Transverse colon (tissue), 4 donors: Measurements from ENCODE around the gene ATE1. TPM values are rescaled to one million over a fixed set of nuclear protein-coding genes. Genes with fewer than 3 reads are reported as not detected.

ENCODE experiments used
- DNase-seq: peaks from one replicate; pipeline ENCODE4 v3.0.0-alpha.2; 2019
- H3K27ac ChIP-seq, 4 donors: fragments of 200-600 bp; sonication (generic); 2 replicates each; pipeline ENCODE4 v1.5.1; 2016 to 2018; ENCODE audit warnings: inconsistent platforms in 4 of 4
- H3K27me3 ChIP-seq: fragments of 200-600 bp; sonication (generic); 2 replicates; pipeline ENCODE4 v1.5.1; 2017; ENCODE audit warnings: inconsistent platforms
- H3K36me3 ChIP-seq, 4 donors: fragments of 200-600 bp; sonication (generic); 2 replicates each; pipeline ENCODE4 v1.5.1; 2017 to 2019; ENCODE audit warnings: inconsistent platforms in 4 of 4
- H3K4me1 ChIP-seq, 4 donors: fragments of 200-600 bp; sonication (generic); 2 replicates each; pipeline ENCODE4 v1.5.1; 2017 to 2020; ENCODE audit warnings: inconsistent platforms in 4 of 4
- H3K4me3 ChIP-seq, 4 donors: fragments of 200-600 bp; sonication (generic); 1 replicate in 1 of 4; 2 replicates in 3 of 4; pipeline versions ENCODE4 v1.5.1 to v1.6.1; 2017 to 2019; ENCODE audit warnings: inconsistent platforms in 4 of 4
- H3K9me3 ChIP-seq, 2 donors: fragments of 200-600 bp; sonication (generic); 2 replicates each; pipeline ENCODE4 v1.5.1; 2017 to 2019; ENCODE audit warnings: inconsistent platforms in 2 of 2
- CTCF ChIP-seq, 5 experiments: fragments of 200-600 bp in 3 of 5; fragments of 450-650 bp in 2 of 5; sonication (generic) in 3 of 5; IDR thresholded peaks; 1 replicate in 2 of 5; 2 replicates in 3 of 5; pipeline ENCODE4 v1.5.1; 2016 to 2017; ENCODE audit warnings: antibody characterized with exemption in 5 of 5, inconsistent platforms in 3 of 5, mild to moderate bottlenecking in 2 of 5, moderate library complexity in 1 of 5
- EP300 ChIP-seq: sonication (generic); formaldehyde crosslinking; IDR thresholded peaks from one replicate; pipeline ENCODE4 v1.6.1; 2017; ENCODE audit warnings: antibody characterized with exemption, low read depth
- POLR2A ChIP-seq: fragments of 450-650 bp; IDR thresholded peaks from one replicate; pipeline ENCODE4 v1.6.1; 2016; ENCODE audit warnings: antibody characterized with exemption, mild to moderate bottlenecking, moderate library complexity
- POLR2AphosphoS5 ChIP-seq, 3 donors: sonication (generic); formaldehyde crosslinking; IDR thresholded peaks; one replicate each; pipeline ENCODE4 v1.6.1; 2016; ENCODE audit warnings: antibody characterized with exemption in 3 of 3
- WGBS, 2 donors: methylation state at CpG; one replicate each; pipeline ENCODE4 v1.1.5; 2018; ENCODE audit warnings: low coverage in 1 of 2; 5-methylcytosine and 5-hydroxymethylcytosine counted together
- in situ Hi-C, 4 donors: fragments of 200-750 bp; cut with MboI; loops; one replicate each; pipeline versions ENCODE4 v1.15.0 to v1.15.1; 2017; ENCODE audit warnings: low sequenced_read_pairs in 3 of 4, low pct_ligation_motif_present in 1 of 4, low pct_unique_long_range_greater_than_20kb in 1 of 4
- intact Hi-C: fragments of 100-400 bp; cut with DNase I; formaldehyde crosslinking; loops from one replicate; pipeline ENCODE4 v1.15.1; 2023; ENCODE audit warnings: low total_unique reads
- total RNA-seq, 4 donors: library from RNA; depleted of rRNA; stranded (reverse); fragments of >200 nt; gene quantifications; one replicate each; pipeline ENCODE4 v1.1.0, GENCODE V29; 2016

ATE1 gene
- total RNA-seq, 4 donors from 2014 or later, result 25.3 to 1,446 (median 31.4) TPM

GRCh38 chr10:121956111-121957061, 28.6 kb upstream of the ATE1 start:
- in situ Hi-C loops, result no loop called here
- DNase-seq, result no peak
- H3K4me3 ChIP-seq, result no peak overlapping the region
- H3K36me3 ChIP-seq, result peaks cover 0 to 31% (median 10%) of the 10 kb centered on the region in 4 donors
- H3K27ac ChIP-seq, result no peak overlapping the region
- no peaks in the 10 kb centered on the region for H3K4me1 ChIP-seq
- TF ChIP-seq CTCF (IDR thresholded peaks at IDR 0.05) (no peak), POLR2A (no peak)
- no peaks in the 10 kb centered on the region for H3K27me3 ChIP-seq
- intact Hi-C loops, result no loop called here
- H3K9me3 ChIP-seq, result no peaks in the 10 kb centered on the region
- 82 to 85% methylated on average over 5 to 7 of the region's 7 CpGs for WGBS, 2 donors

- Histone ChIP-seq H3K27me3 (no peaks in the 10 kb centered on the region), H3K36me3 (peaks cover 0 to 15% (median 2%) of the 10 kb centered on the region in 4 donors), H3K4me1 (no peaks in the 10 kb centered on the region), H3K9me3 (no peaks in the 10 kb centered on the region), H3K4me3 (no peak overlapping the region), H3K27ac (no peak overlapping the region)
- WGBS, 2 donors, result 88 to 100% methylated on average over 1 to 5 of the region's 5 CpGs
- in situ Hi-C loops, result no loop called here
- DNase-seq, result no peak
- intact Hi-C loops, result no loop called here
- TF ChIP-seq POLR2A (no peak), CTCF (IDR thresholded peaks at IDR 0.05) (no peak), POLR2AphosphoS5 (IDR thresholded peaks at IDR 0.05) (no peak), EP300 (no peak)
These were observed 24.4 kb upstream of the ATE1 start for GRCh38 chr10:121952226-121952625.

DNA sequence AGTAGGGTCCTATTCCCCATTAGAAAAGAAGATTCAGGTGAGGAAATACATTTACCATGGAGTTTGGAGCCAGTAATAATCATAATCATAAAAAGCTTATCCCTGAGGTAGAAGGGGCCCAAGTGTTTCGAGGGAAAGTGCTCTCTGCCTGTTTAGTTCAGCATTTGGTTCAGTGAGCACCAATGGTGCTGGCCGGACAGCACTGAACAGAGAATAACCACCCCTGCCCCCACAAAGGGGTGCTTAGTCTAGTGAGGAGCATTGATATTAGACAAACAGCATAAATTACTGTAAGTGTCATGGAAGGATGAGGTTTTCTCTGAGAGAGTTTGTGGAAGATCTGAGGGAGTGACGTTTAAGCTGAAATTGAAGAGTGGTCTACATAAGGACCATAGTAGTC, 21.6 kb upstream of the ATE1 start:
- Histone ChIP-seq H3K27ac (no peak overlapping the region), H3K9me3 (no peaks in the 10 kb centered on the region), H3K27me3 (no peaks in the 10 kb centered on the region), H3K36me3 (no peaks in the 10 kb centered on the region), H3K4me1 (no peaks in the 10 kb centered on the region), H3K4me3 (no peak overlapping the region)
- TF ChIP-seq CTCF (IDR thresholded peaks at IDR 0.05) (no peak), POLR2AphosphoS5 (IDR thresholded peaks at IDR 0.05) (no peak), POLR2A (no peak), EP300 (no peak)
- in situ Hi-C loops, result no loop called here
- WGBS, 2 donors, result 58 to 83% methylated on average over 3 of the region's 3 CpGs
- no peak for DNase-seq
- intact Hi-C loops, result no loop called here

DNA sequence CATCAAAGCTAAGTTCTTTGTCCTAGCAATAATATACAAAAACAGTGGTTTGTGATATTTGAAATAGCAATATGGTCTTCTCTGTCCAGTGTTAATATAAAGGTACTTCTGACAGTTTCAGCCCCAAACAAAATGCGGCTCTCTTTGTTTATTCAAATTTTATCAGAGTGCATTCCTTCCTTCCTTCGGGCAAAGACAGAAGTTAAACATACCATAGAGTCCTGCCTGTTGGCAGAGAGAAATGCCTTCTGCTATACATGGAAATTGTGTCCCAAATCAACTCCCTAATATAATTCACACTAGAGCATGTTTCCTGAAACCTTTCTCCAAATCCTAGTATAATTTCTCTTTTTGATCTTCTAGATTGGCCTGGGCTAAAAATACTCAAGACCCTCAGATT, 21.2 kb upstream of the ATE1 start:
- H3K4me3 ChIP-seq, result no peak overlapping the region
- no peaks in the 10 kb centered on the region for H3K4me1 ChIP-seq
- H3K36me3 ChIP-seq, result no peaks in the 10 kb centered on the region
- H3K9me3 ChIP-seq, result no peaks in the 10 kb centered on the region
- in situ Hi-C loops (no loop called here), intact Hi-C loops (no loop called here)
- DNase-seq, result no peak
- H3K27ac ChIP-seq, result no peak overlapping the region
- H3K27me3 ChIP-seq, result no peaks in the 10 kb centered on the region
- TF ChIP-seq EP300 (no peak), POLR2A (no peak), CTCF (IDR thresholded peaks at IDR 0.05) (no peak), POLR2AphosphoS5 (IDR thresholded peaks at IDR 0.05) (no peak)
- 34 to 71% methylated on average over 1 to 2 of the region's 2 CpGs for WGBS, 2 donors
